Measurements from ENCODE around the gene ERVH48-1.
"Not testable (repeated sequence)": the region's sequence is repeated elsewhere in the genome, so short reads cannot be mapped to it uniquely, and the experiment has no call there.

The ERVH48-1 gene

GRCh38 chr21:42921927-42922326 is 3.5 kb downstream of the ERVH48-1 start:
- no peak for DNase-seq
- no peak for TF ChIP-seq CTCF (IDR thresholded peaks at IDR 0.05; ENCODE audit: low read depth, low read length)

GRCh38 chr21:42918291-42918690 is 7.1 kb downstream of the ERVH48-1 start:
- H3K9me3 ChIP-seq = no peaks in the 10 kb centered on the region
- H3K4me1 ChIP-seq = no peaks in the 10 kb centered on the region
- H3K4me3 ChIP-seq (ENCODE audit: low read depth, low read length) = no peak overlapping the region
- DNase-seq = no peak
- TF ChIP-seq CTCF (IDR thresholded peaks at IDR 0.05; ENCODE audit: low read depth, low read length) = no peak
- H3K36me3 ChIP-seq = no peaks in the 10 kb centered on the region
- no peaks in the 10 kb centered on the region for H3K27me3 ChIP-seq

More at GRCh38 chr21:42921927-42922326, 3.5 kb downstream of the ERVH48-1 start:
- Histone ChIP-seq H3K9me3 (no peaks in the 10 kb centered on the region), H3K4me3 (ENCODE audit: low read depth, low read length) (no peak overlapping the region), H3K4me1 (no peaks in the 10 kb centered on the region), H3K36me3 (no peaks in the 10 kb centered on the region), H3K27me3 (no peaks in the 10 kb centered on the region)

- Histone ChIP-seq H3K9me3 (no peaks in the 10 kb centered on the region), H3K36me3 (peaks cover 20% of the 10 kb centered on the region)
- DNase-seq = no peak
These were observed 12.0 kb downstream of the ERVH48-1 start for GRCh38 chr21:42913476-42913875.

GRCh38 chr21:42911920-42912319 is 13.5 kb downstream of the ERVH48-1 start:
- H3K27me3 ChIP-seq; H3K9me3 ChIP-seq; H3K4me1 ChIP-seq; H3K4me3 ChIP-seq (ENCODE audit: low read depth, low read length); DNase-seq: not testable (repeated sequence)
- H3K36me3 ChIP-seq = peaks cover 31% of the 10 kb centered on the region

More at GRCh38 chr21:42913476-42913875, 12.0 kb downstream of the ERVH48-1 start:
- H3K27me3 ChIP-seq = no peaks in the 10 kb centered on the region
- no peak for TF ChIP-seq CTCF (IDR thresholded peaks at IDR 0.05; ENCODE audit: low read depth, low read length)
- no peak overlapping the region for H3K4me3 ChIP-seq (ENCODE audit: low read depth, low read length)
- H3K4me1 ChIP-seq = no peaks in the 10 kb centered on the region

GRCh38 chr21:42908484-42908883 is 16.9 kb downstream of the ERVH48-1 start:
- H3K27me3 ChIP-seq; H3K4me1 ChIP-seq; DNase-seq; H3K4me3 ChIP-seq (ENCODE audit: low read depth, low read length); H3K9me3 ChIP-seq: not testable (repeated sequence)
- peaks cover 63% of the 10 kb centered on the region for H3K36me3 ChIP-seq

GRCh38 chr21:42906233-42906632 is 19.2 kb downstream of the ERVH48-1 start:
- TF ChIP-seq CTCF (IDR thresholded peaks at IDR 0.05; ENCODE audit: low read depth, low read length) = no peak
- no peaks in the 10 kb centered on the region for H3K27me3 ChIP-seq
- H3K4me3 ChIP-seq (ENCODE audit: low read depth, low read length) = no peak overlapping the region
- no peaks in the 10 kb centered on the region for H3K4me1 ChIP-seq
- H3K9me3 ChIP-seq = no peaks in the 10 kb centered on the region
- H3K36me3 ChIP-seq = peaks cover 68% of the 10 kb centered on the region
- DNase-seq = no peak

- Histone ChIP-seq H3K9me3 (no peaks in the 10 kb centered on the region), H3K4me1 (no peaks in the 10 kb centered on the region), H3K36me3 (peaks cover 76% of the 10 kb centered on the region), H3K27me3 (no peaks in the 10 kb centered on the region), H3K4me3 (ENCODE audit: low read depth, low read length) (no peak overlapping the region)
- no peak for TF ChIP-seq CTCF (IDR thresholded peaks at IDR 0.05; ENCODE audit: low read depth, low read length)
- DNase-seq = no peak
These were observed 20.2 kb downstream of the ERVH48-1 start for GRCh38 chr21:42905195-42905594.

All from BE2C (cell line).